ENCODE results near the gene GPRC5C. TPM values are rescaled to one million over a fixed set of nuclear protein-coding genes. Genes with fewer than 3 reads are reported as not detected.

Gene GPRC5C
- total and polyA plus RNA-seq, 2 of the 8 experiments (the other 6 are each of a cell fraction or from before 2014, with no cell fraction given), result 18.3 to 55.8 TPM

GRCh38 chr17:74394275-74394950, 37.5 kb upstream of the GPRC5C start:
- Histone ChIP-seq H3K18ac (ENCODE audit: extremely low read depth, low read length) (0 out of 2 replicates have a peak overlapping the region, but pooled peaks have one; percentile 32), H2BK20ac (ENCODE audit: low read length) (no peak overlapping the region), H4K8ac (ENCODE audit: extremely low read depth, insufficient read depth, low read length) (no peak overlapping the region), H3K9ac (replicated peaks in 1 of 4; ENCODE audit: extremely low read depth in 1 of 4, low read depth in 3 of 4, low read length in 3 of 4) (no peak overlapping the region), H3K4ac (replicated peaks; ENCODE audit: insufficient read length, low read depth, low read length) (no peak overlapping the region), H3K27me3 (replicated peaks in 1 of 4; ENCODE audit: control insufficient read depth in 3 of 4, extremely low read depth in 1 of 4, insufficient read depth in 3 of 4, low read length in 3 of 4) (no peaks in the 10 kb centered on the region; a peak in 1 of 7 replicates), H4K5ac (ENCODE audit: insufficient read length, low read depth, low read length) (no peak overlapping the region), H3K4me3 (ENCODE audit: extremely low read depth in 1 of 4, insufficient read depth in 2 of 4, low read depth in 3 of 4, low read length in 4 of 4) (no peak overlapping the region), H2BK15ac (ENCODE audit: low read length) (no peak overlapping the region), H3K56ac (replicated peaks; ENCODE audit: insufficient read length, low read depth, low read length) (no peak overlapping the region), H3K36me3 (ENCODE audit: control insufficient read depth in 2 of 4, insufficient read depth in 4 of 4, low read length in 3 of 4) (no peaks in the 10 kb centered on the region), H3K4me1 (replicated peaks in 1 of 4; ENCODE audit: control insufficient read depth in 3 of 4, insufficient read depth in 4 of 4, low read length in 3 of 4) (peaks cover 0 to 3% (median 1%) of the 10 kb centered on the region in 4 experiments; a peak in 3 of 7 replicates), H2AFZ (ENCODE audit: low read length) (no peak overlapping the region), H2BK12ac (ENCODE audit: low read depth, low read length) (peak overlapping the region; percentile 68; the same call in 1 of the 2 replicates), H3K23ac (ENCODE audit: insufficient read length) (no peak overlapping the region), H3K79me2 (ENCODE audit: control insufficient read depth in 1 of 2, insufficient read depth in 2 of 2, low read length in 2 of 2) (no peaks in the 10 kb centered on the region), H3K14ac (ENCODE audit: insufficient read length) (no peak overlapping the region), H4K20me1 (replicated peaks in 1 of 2; ENCODE audit: control insufficient read depth in 1 of 2, insufficient read depth in 2 of 2, low read length in 2 of 2) (no peaks in the 10 kb centered on the region), H2BK120ac (replicated peaks; ENCODE audit: low read depth, low read length) (no peak overlapping the region), H3K23me2 (ENCODE audit: low read depth, low read length) (no peaks in the 10 kb centered on the region), H2BK5ac (ENCODE audit: low read depth, low read length) (peak overlapping the region; percentile 44; the same call in 1 of the 2 replicates), H2AK5ac (ENCODE audit: low read depth, low read length) (no peak overlapping the region), H3K4me2 (ENCODE audit: insufficient read depth in 1 of 2, low read depth in 2 of 2, low read length in 2 of 2) (no peak overlapping the region), H3K79me1 (ENCODE audit: low read depth, low read length) (no peaks in the 10 kb centered on the region), H3K9me3 (ENCODE audit: insufficient read depth in 2 of 2, low read depth in 1 of 2, low read length in 1 of 2) (no peaks in the 10 kb centered on the region), H4K91ac (replicated peaks; ENCODE audit: insufficient read length, low read length) (no peak overlapping the region), H3K27ac (ENCODE audit: low read depth, low read length) (no peak overlapping the region)
- POLR2A ChIA-PET (ENCODE audit: partially characterized antibody), result interaction anchor here (1.0 to 1.3 kb wide), 2 partner anchors 9 to 82 kb away, joined by 3 read pairs; no protein-coding TSS in a partner anchor
- CTCF ChIA-PET (ENCODE audit: partially characterized antibody), result interaction anchor here (0.8 to 7.2 kb wide), 13 partner anchors 9 to 195 kb away, joined by 3 to 57 read pairs (median 3); partner anchors contain the start of gene BTBD17
- FAIRE-seq (no peak), DNase-seq (ENCODE audit: low read depth in 1 of 2, low spot score in 2 of 2) (no peak)
- 93% methylated on average over 12 of the region's 12 CpGs; no CpG with 5 or more reads in 1 of the 2 experiments for WGBS, 2 experiments (ENCODE audit: extremely low coverage in 1 of 2, insufficient coverage in 1 of 2, insufficient read length in 1 of 2, insufficient replicate concordance in 2 of 2, low coverage in 1 of 2, low lambda C conversion rate in 2 of 2, missing lambda C conversion rate in 1 of 2)
- TF ChIP-seq KDM1A (IDR thresholded peaks at IDR 0.05; ENCODE audit: borderline replicate concordance, low read length) (no peak), RXRA (IDR thresholded peaks at IDR 0.05; ENCODE audit: insufficient read depth, low read depth, low read length) (no peak), SIX5 (IDR thresholded peaks at IDR 0.05; ENCODE audit: low read depth, low read length) (no peak), EGR1 (IDR thresholded peaks at IDR 0.05; ENCODE audit: borderline replicate concordance, low read depth, low read length) (no peak), MAFK (IDR thresholded peaks at IDR 0.05; ENCODE audit: low read depth, low read length) (no peak), POLR2A (IDR thresholded peaks at IDR 0.05; ENCODE audit: control extremely low read depth in 1 of 2, low read depth in 2 of 2, low read length in 2 of 2) (no peak), CEBPB (IDR thresholded peaks at IDR 0.05; ENCODE audit: low read depth, low read length) (no peak), CTBP2 (IDR thresholded peaks at IDR 0.05; ENCODE audit: borderline replicate concordance, insufficient read depth, insufficient read length, low read length) (no peak), EZH2 (IDR thresholded peaks at IDR 0.05; ENCODE audit: low read depth, low read length, severe bottlenecking) (no peak), CHD1 (IDR thresholded peaks at IDR 0.05; ENCODE audit: low read depth, low read length) (no peak), ZNF274 (IDR thresholded peaks at IDR 0.05; ENCODE audit: borderline replicate concordance, extremely low read depth, low read length) (no peak), SIRT6 (IDR thresholded peaks at IDR 0.05; ENCODE audit: low read length) (no peak), CHD2 (IDR thresholded peaks at IDR 0.05; ENCODE audit: low read length) (no peak)
